Liver (tissue), 9 donors: ENCODE results near the gene TLR4. TPM values are rescaled to one million over a fixed set of nuclear protein-coding genes. Genes with fewer than 3 reads are reported as not detected.

Experiments
- DNase-seq: peaks from one replicate; pipeline ENCODE4 v3.0.0-alpha.2; 2017; ENCODE audit warnings: low spot score
- H3K27ac ChIP-seq, 2 donors: one replicate each; pipeline ENCODE4 v1.7.0; 2013; ENCODE audit warnings: inconsistent platforms in 2 of 2, low read length in 2 of 2, control low read depth in 1 of 2, low read depth in 1 of 2, mild to moderate bottlenecking in 1 of 2
- H3K27me3 ChIP-seq, 4 donors: one replicate each; pipeline versions ENCODE4 v1.6.1 to v1.7.0; 2013; ENCODE audit warnings: low read length in 3 of 4, inconsistent platforms in 1 of 4, mild to moderate bottlenecking in 1 of 4, moderate library complexity in 1 of 4; ENCODE audit not compliant: control insufficient read depth in 4 of 4, insufficient read depth in 4 of 4
- H3K36me3 ChIP-seq, 4 donors: one replicate each; pipeline versions ENCODE4 v1.6.1 to v1.7.0; 2013; ENCODE audit warnings: low read length in 3 of 4, mild to moderate bottlenecking in 3 of 4, low read depth in 1 of 4, moderate library complexity in 1 of 4; ENCODE audit not compliant: control insufficient read depth in 4 of 4, insufficient read depth in 3 of 4
- H3K4me1 ChIP-seq, 4 donors: one replicate each; pipeline versions ENCODE4 v1.6.1 to v1.7.0; 2013; ENCODE audit warnings: low read length in 3 of 4, mild to moderate bottlenecking in 3 of 4, moderate library complexity in 1 of 4; ENCODE audit not compliant: control insufficient read depth in 4 of 4, insufficient read depth in 4 of 4
- H3K4me3 ChIP-seq, 3 donors: one replicate each; pipeline versions ENCODE4 v1.6.1 to v1.7.0; 2013; ENCODE audit warnings: low read length in 3 of 3, control low read depth in 1 of 3, low read depth in 1 of 3, mild to moderate bottlenecking in 1 of 3
- H3K9ac ChIP-seq, 2 donors: one replicate each; pipeline ENCODE4 v1.7.0; 2013; ENCODE audit warnings: low read length in 2 of 2, mild to moderate bottlenecking in 2 of 2, moderate library complexity in 2 of 2, control low read depth in 1 of 2, low read depth in 1 of 2
- H3K9me3 ChIP-seq, 4 donors: one replicate each; pipeline versions ENCODE4 v1.6.1 to v1.7.0; 2013; ENCODE audit warnings: low read length in 3 of 4; ENCODE audit not compliant: control insufficient read depth in 4 of 4
- EGR1 ChIP-seq, 2 donors: IDR thresholded peaks; 2 replicates each; pipeline ENCODE4 v1.6.1; 2016 to 2018; ENCODE audit warnings: antibody characterized with exemption in 2 of 2, low read depth in 2 of 2
- FOXA1 ChIP-seq: IDR thresholded peaks from 2 replicates; pipeline ENCODE4 v1.6.1; 2016; ENCODE audit warnings: antibody characterized with exemption
- FOXA2 ChIP-seq: IDR thresholded peaks from 2 replicates; pipeline ENCODE4 v1.6.1; 2016; ENCODE audit warnings: antibody characterized with exemption
- HNF4A ChIP-seq, 2 donors: conservative IDR thresholded peaks; 2 replicates each; pipeline ENCODE4 v1.6.1; 2016; ENCODE audit warnings: antibody characterized with exemption in 2 of 2, mild to moderate bottlenecking in 2 of 2
- HNF4G ChIP-seq: IDR thresholded peaks from 2 replicates; pipeline ENCODE4 v1.6.1; 2016; ENCODE audit warnings: antibody characterized with exemption
- JUND ChIP-seq, 2 donors: IDR thresholded peaks; 2 replicates each; pipeline ENCODE4 v1.6.1; 2016; ENCODE audit warnings: antibody characterized with exemption in 2 of 2
- MAX ChIP-seq: IDR thresholded peaks from 2 replicates; pipeline ENCODE4 v1.6.1; 2016; ENCODE audit warnings: antibody characterized with exemption
- RAD21 ChIP-seq, 2 donors: IDR thresholded peaks; 2 replicates each; pipeline ENCODE4 v1.6.1; 2016; ENCODE audit warnings: antibody characterized with exemption in 2 of 2, mild to moderate bottlenecking in 2 of 2
- REST ChIP-seq: IDR thresholded peaks from 2 replicates; pipeline ENCODE4 v1.6.1; 2016; ENCODE audit warnings: antibody characterized with exemption, mild to moderate bottlenecking
- RXRA ChIP-seq, 2 donors: IDR thresholded peaks; 2 replicates each; pipeline ENCODE4 v1.6.1; 2017 to 2018; ENCODE audit warnings: antibody characterized with exemption in 2 of 2, mild to moderate bottlenecking in 1 of 2
- TAF1 ChIP-seq: conservative IDR thresholded peaks from 2 replicates; pipeline ENCODE4 v1.6.1; 2016; ENCODE audit warnings: antibody characterized with exemption, mild to moderate bottlenecking
- ZBTB33 ChIP-seq: IDR thresholded peaks from 2 replicates; pipeline ENCODE4 v1.6.1; 2016; ENCODE audit warnings: antibody characterized with exemption
- WGBS: extraction: QIAGEN DNeasy Blood & Tissue Kit; methylation state at CpG from one replicate; pipeline ENCODE4 v1.1.7; 2013; 5-methylcytosine and 5-hydroxymethylcytosine counted together
- polyA plus RNA-seq, 2 donors: library from polyadenylated mRNA; stranded (reverse) in 1 of 2; unstranded in 1 of 2; fragments of 200-250 nt in 1 of 2; fragments of >200 nt in 1 of 2; fragmentation: Nextera tagmentation in 1 of 2; extraction: Ambion mirVana in 1 of 2; gene quantifications; one replicate each; pipeline versions ENCODE4 v1.2.1 to v1.2.3, GENCODE V29; 2013 to 2015
- total RNA-seq, 2 donors: library from RNA; depleted of rRNA; stranded (reverse); fragments of >200 nt; gene quantifications; one replicate each; pipeline ENCODE4 v1.2.3, GENCODE V29; 2014
- donor health status: healthy.
- donor health status: healthy.
- donor health status: healthy.
- donor health status: healthy.
- donor health status: healthy.

The TLR4 gene
- total and polyA plus RNA-seq, 4 donors = 5.4 to 23.3 (median 10.0) TPM

GRCh38 chr9:117739624-117740347 is 35.6 kb downstream of the TLR4 start:
- Histone ChIP-seq H3K9ac (no peak overlapping the region), H3K27me3 (no peaks in the 10 kb centered on the region), H3K4me3 (no peak overlapping the region), H3K4me1 (peaks cover 0 to 1% (median under 1%) of the 10 kb centered on the region in 4 donors), H3K27ac (no peak overlapping the region), H3K36me3 (no peaks in the 10 kb centered on the region), H3K9me3 (no peaks in the 10 kb centered on the region)
- DNase-seq = no peak
- TF ChIP-seq ZBTB33 (no peak), HNF4A (conservative IDR thresholded peaks at IDR 0.05) (no peak), TAF1 (no peak), REST (no peak), MAX (no peak), JUND (IDR thresholded peaks at IDR 0.05) (no peak), RXRA (IDR thresholded peaks at IDR 0.05) (no peak), EGR1 (IDR thresholded peaks at IDR 0.05; ENCODE audit: low read depth in 2 of 2) (no peak), FOXA1 (no peak), HNF4G (no peak), RAD21 (IDR thresholded peaks at IDR 0.05) (no peak)
- WGBS = 84% methylated on average over 11 of the region's 11 CpGs

- 95% methylated on average over 4 of the region's 4 CpGs for WGBS
- H3K4me3 ChIP-seq = no peak overlapping the region
- TF ChIP-seq REST (no peak), HNF4G (no peak), JUND (IDR thresholded peaks at IDR 0.05) (no peak), FOXA2 (no peak), ZBTB33 (no peak), RXRA (IDR thresholded peaks at IDR 0.05) (no peak), RAD21 (IDR thresholded peaks at IDR 0.05) (no peak)
Measured at GRCh38 chr9:117742131-117742530, 37.9 kb downstream of the TLR4 start.

More at GRCh38 chr9:117742131-117742530, 37.9 kb downstream of the TLR4 start:
- no peak overlapping the region for H3K9ac ChIP-seq
- H3K27me3 ChIP-seq = peaks cover 0 to 3% (median 0%) of the 10 kb centered on the region in 4 donors
- H3K36me3 ChIP-seq = no peaks in the 10 kb centered on the region
- no peak for DNase-seq
- no peak overlapping the region for H3K27ac ChIP-seq
- no peaks in the 10 kb centered on the region for H3K9me3 ChIP-seq
- H3K4me1 ChIP-seq = peaks cover 0 to 6% (median 4%) of the 10 kb centered on the region in 4 donors
